ENCODE results near the gene TTC27.

The TTC27 gene

GRCh38 chr2:32742376-32742775 lies 114.5 kb downstream of the TTC27 start:
- DNase-seq (ENCODE audit: low spot score) = no peak
- ChIA-PET POLR2A (ENCODE audit: low non-redundant PET) (no interaction called here), CTCF (interaction anchor here (0.6 to 0.7 kb wide), 2 partner anchors 169 to 1328 kb away, joined by 3 read pairs; partner anchors contain the start of gene XDH)
- no peak overlapping the region for H3K27ac ChIP-seq
- no peak for TF ChIP-seq CTCF (conservative IDR thresholded peaks at IDR 0.05; ENCODE audit: low read depth)

- DNase-seq (ENCODE audit: low spot score) = no peak
- POLR2A ChIA-PET (ENCODE audit: low non-redundant PET) = no interaction called here
- CTCF ChIA-PET = interaction anchor here (0.7 kb wide), 1 partner anchor 29 kb away, joined by 4 read pairs; no protein-coding TSS in a partner anchor
- no peak overlapping the region for H3K27ac ChIP-seq
- no peak for TF ChIP-seq CTCF (conservative IDR thresholded peaks at IDR 0.05; ENCODE audit: low read depth)
Observed at GRCh38 chr2:32743480-32744236, 115.8 kb downstream of the TTC27 start.

GRCh38 chr2:32745191-32745590 lies 117.3 kb downstream of the TTC27 start:
- CTCF ChIA-PET = no interaction called here
- POLR2A ChIA-PET (ENCODE audit: low non-redundant PET) = no interaction called here
- no peak for TF ChIP-seq CTCF (conservative IDR thresholded peaks at IDR 0.05; ENCODE audit: low read depth)
- H3K27ac ChIP-seq = no peak overlapping the region
- DNase-seq (ENCODE audit: low spot score) = no peak

GRCh38 chr2:32745675-32746074 lies 117.8 kb downstream of the TTC27 start:
- POLR2A ChIA-PET (ENCODE audit: low non-redundant PET) = no interaction called here
- no peak overlapping the region for H3K27ac ChIP-seq
- no peak for TF ChIP-seq CTCF (conservative IDR thresholded peaks at IDR 0.05; ENCODE audit: low read depth)
- DNase-seq (ENCODE audit: low spot score) = no peak
- CTCF ChIA-PET = no interaction called here

- H3K27ac ChIP-seq = no peak overlapping the region
- DNase-seq (ENCODE audit: low spot score) = no peak
- ChIA-PET POLR2A (ENCODE audit: low non-redundant PET) (no interaction called here), CTCF (interaction anchor here (0.5 to 0.7 kb wide), 2 partner anchors 62 to 1430 kb away, joined by 3 to 5 read pairs; no protein-coding TSS in a partner anchor)
- no peak for TF ChIP-seq CTCF (conservative IDR thresholded peaks at IDR 0.05; ENCODE audit: low read depth)
Observed at GRCh38 chr2:32746669-32747068, 118.8 kb downstream of the TTC27 start.

- no peak for TF ChIP-seq CTCF (conservative IDR thresholded peaks at IDR 0.05; ENCODE audit: low read depth)
- ChIA-PET POLR2A (ENCODE audit: low non-redundant PET) (no interaction called here), CTCF (no interaction called here)
- H3K27ac ChIP-seq = no peak overlapping the region
- no peak for DNase-seq (ENCODE audit: low spot score)
Observed at GRCh38 chr2:32748158-32748557, 120.3 kb downstream of the TTC27 start.
